Activated effector memory CD4-positive, alpha-beta T cell treated with anti-CD3 and anti-CD28 coated beads, Interleukin-2, amount 50 U/mL, for 16 hours (primary cell): ENCODE results near the gene ENPP7.

Experiments
- DNase-seq: peaks from one replicate; pipeline ENCODE4 v3.0.0-alpha.2; 2020

Gene ENPP7

DNA sequence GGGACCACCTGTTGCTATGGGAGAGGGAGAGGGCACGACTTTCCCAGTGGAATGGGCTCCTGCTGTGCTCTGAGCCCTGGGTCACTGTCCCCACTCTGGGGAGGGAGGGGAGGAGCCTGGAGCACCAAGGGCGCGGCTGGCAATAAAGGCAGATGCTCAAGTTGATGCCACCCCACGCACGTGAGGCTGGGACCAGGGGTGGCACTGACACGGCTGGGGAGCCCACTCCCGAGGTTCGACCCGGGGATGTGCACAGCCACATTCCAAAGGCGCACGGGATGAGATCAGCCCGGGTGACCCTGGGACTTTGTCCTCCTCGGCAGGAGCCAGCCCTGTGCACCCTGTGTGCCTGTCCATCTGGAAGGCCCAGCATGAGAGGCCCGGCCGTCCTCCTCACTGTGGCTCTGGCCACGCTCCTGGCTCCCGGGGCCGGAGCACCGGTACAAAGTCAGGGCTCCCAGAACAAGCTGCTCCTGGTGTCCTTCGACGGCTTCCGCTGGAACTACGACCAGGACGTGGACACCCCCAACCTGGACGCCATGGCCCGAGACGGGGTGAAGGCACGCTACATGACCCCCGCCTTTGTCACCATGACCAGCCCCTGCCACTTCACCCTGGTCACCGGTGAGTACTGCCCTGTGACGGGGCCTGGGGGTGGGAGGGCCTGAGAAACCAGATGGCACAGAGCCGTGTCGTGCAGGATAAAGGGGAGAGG, at the start of gene ENPP7:
Gene ENPP7 (plus strand): TSS at position 175 of the 715 bp plus-strand sequence. CDS start 197 bp downstream, at position 372.
- no peak for DNase-seq

DNA sequence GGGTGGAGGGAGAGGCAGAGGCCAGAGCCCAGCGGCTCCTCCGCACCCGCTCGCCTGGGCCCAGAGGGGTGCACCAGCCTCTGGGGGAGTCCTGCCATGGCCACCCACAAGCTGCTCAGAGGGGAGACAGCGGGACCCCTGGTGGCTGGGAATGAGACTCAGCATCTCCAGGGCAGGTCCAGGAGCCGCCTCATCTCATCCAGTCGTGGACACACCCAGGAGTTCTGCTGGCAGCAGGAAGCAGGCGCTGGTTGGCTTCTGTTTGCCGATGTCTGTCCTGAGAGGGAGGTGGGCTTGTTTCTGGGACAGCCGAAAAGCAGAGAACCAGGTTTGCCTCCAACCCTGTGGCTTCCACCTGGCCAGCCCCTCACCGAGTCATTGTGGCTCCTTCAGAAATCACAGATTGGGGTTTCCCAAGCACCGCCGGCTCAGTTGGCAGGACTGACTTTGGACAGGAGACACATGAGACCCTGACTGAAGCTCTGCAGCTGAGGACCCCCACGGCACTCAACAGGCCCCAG, 49.6 kb upstream of the ENPP7 start:
- DNase-seq: no peak

DNA sequence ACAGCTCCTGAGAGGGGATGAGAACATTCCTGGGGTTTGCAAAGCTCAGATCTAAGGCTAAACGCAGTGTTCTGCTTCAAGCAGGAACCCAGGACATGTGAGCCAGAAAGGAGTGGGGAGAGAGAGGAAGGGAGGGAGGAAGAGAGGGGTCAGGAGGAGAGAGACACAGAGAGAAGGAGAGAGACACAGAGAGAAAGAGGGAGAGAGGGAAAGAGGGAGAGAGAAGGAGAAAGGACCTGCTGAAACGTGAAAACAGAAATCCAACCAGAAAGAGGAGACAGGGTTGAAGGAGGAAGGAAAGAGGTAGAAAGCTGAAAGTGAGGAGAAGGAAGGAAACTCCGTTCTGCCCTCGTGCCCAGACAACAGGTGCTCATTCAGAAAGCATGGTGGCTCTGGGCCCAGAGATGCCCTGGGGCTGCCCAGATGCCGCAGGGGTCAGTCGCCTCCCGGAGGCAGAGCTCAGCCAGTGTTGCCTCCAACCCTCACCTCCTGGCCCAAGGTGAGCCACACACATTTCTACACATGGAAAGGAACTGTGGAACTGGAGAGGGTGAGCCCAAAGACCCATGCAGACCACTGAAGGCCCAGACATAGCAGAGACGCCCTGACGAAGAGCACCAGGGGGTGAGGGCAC, 49.0 kb upstream of the ENPP7 start:
- DNase-seq: no peak

DNA sequence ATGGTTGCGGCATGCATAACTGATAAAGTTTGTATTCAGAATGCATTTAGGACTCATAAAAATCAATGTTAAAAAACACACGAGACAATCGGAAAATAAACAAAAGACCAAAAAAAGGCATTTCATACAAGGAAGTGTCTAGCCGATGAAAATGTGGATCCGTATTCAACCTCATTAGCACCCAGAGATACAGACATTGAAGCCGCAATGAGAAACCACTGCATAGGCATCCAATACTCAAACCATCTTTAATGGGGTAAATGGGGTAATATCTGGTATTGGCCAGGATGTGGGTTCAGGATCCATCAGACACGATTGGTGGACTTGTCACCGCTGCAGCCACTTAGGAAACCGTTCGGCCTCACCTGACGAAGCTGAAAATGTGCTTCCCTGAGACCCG, 47.4 kb upstream of the ENPP7 start:
- no peak for DNase-seq

DNA sequence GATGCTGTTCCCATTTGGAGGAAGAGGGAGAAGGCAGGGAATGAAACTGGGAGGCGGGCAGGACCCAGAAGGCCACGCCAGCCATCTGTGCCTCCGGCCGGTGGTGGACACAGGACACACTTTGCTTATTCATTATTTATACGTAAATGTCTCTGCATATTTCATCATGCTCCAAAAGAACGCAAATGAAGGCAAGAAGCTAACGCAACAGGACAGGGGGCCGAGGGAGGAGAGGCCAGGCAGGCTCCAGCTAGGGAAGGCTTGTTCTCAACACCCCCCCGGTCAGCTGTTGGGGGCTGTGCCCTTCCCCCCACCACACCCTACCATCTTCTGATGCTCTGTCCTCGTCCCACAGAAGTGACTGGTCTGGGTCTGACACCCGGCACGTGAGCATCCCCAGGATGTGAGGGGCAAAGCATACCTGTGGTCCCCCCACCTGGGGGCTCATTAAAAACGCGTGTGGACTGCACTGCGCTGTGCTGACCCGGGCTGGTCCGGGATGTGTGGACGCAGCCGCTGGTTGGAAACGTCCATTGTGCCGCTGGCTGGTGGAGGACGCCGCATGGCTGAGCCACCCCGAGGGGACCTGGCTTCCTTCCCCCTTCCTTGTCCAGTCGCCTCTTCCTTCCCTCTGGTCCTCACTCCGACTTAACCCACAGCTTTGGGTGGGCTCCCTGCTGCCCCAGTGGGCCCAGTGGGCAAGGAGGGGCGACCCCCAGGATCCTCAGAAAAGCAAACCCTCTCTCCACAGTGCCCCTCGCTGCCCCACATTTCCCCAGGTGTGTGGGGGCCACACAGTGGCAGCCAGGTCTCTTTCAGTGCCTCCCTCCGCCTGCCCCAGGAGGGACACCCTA, 46.4 kb upstream of the ENPP7 start:
- no peak for DNase-seq

- DNase-seq: no peak
These were observed 45.6 kb upstream of the ENPP7 start for GRCh38 chr17:79685121-79685520.

DNA sequence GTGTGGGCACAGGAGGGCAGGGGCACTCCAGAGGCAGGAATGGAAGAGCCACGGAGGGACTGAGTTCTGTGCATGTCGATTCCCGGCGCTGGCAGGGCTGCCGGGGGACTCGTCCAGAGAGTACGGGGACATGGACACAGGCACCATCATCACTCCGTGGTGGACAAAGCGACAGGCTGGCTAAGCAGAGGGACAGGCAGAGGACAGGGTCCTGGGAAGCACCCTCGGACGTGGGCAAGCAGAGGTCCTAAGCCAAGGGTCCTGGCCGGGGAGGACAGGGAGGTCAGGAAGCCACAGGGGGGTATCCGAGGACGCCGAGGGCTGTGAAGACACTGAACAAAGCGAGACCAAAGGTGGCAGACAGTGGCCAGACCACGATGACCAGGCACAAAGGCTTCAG, 44.3 kb upstream of the ENPP7 start:
- DNase-seq: no peak

GRCh38 chr17:79690466-79690865, 40.3 kb upstream of the ENPP7 start:
- no peak for DNase-seq

- no peak for DNase-seq
These were observed 39.5 kb upstream of the ENPP7 start for GRCh38 chr17:79690988-79691836.

DNA sequence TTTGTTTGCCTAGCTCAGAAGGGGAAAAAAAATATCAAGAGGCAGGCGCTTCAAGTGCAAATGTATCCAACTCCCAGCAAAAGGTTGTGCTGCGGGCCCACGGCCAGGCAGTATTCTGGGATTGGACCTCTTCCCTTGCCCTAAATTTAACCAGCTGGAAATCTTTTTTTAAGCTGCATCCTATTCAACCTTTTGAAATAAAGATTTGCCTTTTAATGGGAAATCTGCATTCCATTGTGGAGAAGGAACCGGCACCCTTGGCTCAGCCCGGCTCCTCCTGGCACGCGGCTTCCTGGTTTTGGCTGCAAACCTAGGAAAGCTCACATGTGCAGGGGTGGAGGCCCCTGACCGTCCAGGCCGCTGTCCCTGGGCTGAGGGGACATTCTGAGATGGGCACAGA, 38.8 kb upstream of the ENPP7 start:
- DNase-seq: no peak

GRCh38 chr17:79693419-79693818, 37.3 kb upstream of the ENPP7 start:
- no peak for DNase-seq

DNA sequence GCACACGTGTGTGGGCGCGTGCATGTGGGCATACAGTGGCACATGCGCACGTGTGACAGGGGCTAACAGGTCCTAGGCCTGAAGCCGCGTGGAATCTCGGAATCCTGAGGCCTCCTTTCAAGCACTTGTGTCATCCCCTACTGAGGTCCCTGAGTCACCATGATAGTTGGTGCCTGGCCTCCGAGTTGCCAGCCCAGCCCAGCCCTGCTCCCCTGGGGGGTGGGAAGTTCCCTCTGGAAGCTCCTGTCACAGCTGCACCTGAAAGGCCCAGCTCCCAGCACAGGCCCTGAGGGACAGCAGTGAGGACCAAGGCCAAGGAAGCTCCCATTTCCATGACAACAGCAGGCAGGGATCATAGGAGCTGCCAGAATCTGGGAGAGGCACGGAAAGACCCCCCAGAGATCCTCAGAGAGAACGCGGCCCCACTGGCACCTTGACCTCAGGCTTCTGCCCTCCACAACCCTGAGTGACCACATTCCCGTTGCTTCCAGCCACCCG, 35.4 kb upstream of the ENPP7 start:
- DNase-seq: no peak

DNA sequence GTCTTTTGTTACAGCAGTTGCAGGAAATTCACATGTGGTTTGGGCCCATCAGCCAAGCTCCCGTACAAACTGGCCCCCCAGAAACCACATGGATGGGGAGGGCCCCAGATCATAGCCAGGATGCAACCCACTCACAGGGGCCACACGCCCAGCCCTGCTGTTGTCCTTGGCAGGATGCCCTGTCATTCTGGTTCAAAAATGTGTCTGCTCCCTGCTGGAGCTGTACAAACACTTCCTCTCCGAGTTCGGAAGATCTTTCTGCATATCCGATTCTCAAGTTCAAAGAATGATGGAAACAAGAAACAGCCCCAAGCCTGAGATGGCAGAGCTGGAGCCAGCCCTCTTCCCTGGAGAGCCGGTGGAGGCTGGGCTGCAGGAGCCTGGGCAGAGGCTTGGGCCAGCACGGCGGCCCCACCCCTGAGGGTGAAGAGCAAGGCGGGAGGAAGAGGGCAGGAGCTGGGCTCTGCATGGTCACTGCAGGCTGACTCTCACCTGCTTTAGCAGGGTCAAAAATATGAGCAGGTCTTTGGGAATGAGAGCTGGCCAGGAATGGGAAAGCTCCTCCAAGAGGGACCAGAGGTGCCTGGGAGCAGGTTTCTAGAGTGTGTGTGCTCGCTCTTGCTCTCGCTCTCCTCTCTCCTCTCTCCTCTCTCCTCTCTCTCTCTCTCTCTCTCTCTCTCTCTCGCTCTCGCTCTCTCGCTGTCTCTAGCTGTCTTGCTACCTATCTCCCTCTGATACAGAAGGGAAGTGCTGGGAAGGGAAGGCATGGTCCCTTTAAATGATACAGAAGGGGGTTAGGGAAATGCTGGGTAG, 34.7 kb upstream of the ENPP7 start:
- no peak for DNase-seq

DNA sequence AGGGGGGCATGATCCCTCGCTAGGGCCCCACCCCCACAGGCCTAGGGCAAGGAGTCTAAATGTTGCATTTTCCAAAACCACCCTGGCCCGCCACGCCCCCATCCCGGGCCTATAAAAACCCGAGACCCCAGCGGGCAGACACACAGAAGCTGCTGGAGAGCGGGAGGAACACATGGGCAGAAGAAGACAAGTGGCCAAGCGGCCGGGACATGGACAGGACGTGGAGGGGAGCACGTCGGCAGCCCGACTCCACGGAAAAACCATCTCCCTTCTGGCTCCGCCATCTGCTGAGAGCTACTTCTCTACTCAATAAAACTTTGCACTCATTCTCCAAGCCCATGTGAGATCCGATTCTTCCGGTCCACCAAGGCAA, 34.1 kb upstream of the ENPP7 start:
- DNase-seq: no peak

- no peak for DNase-seq
These were observed 32.4 kb upstream of the ENPP7 start for GRCh38 chr17:79698146-79698846.

DNA sequence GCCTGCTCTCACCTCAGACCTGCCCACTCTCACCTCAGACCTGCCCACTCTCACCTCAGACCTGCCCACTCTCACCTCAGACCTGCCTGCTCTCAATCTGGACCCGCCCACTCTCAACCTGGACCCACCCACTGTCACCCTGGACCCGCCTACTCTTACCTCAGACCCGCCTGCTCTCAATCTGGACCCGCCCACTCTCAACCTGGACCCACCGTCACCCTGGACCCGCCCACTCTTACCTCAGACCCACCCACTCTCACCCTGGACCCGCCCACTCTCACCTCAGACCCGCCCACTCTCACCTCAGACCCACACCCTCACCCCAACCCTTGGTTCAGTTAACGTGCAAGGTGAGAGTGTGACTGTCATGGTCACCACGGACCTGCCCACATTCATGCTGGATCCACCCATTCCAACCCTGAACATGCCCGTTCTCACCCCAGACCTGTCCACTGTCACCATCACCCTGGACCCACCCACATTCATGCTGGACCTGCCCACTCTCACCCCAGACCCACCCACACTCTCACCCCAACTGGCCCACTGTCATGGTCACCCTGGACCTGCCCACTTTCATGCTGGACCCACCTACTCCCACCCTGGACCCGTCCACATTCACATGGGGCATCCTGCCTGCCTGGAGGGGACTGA, 31.2 kb upstream of the ENPP7 start:
- DNase-seq: no peak

- DNase-seq: no peak
These were observed 30.2 kb upstream of the ENPP7 start for GRCh38 chr17:79700592-79700991.

- DNase-seq: no peak
These were observed 28.7 kb upstream of the ENPP7 start for GRCh38 chr17:79702034-79702433.

DNA sequence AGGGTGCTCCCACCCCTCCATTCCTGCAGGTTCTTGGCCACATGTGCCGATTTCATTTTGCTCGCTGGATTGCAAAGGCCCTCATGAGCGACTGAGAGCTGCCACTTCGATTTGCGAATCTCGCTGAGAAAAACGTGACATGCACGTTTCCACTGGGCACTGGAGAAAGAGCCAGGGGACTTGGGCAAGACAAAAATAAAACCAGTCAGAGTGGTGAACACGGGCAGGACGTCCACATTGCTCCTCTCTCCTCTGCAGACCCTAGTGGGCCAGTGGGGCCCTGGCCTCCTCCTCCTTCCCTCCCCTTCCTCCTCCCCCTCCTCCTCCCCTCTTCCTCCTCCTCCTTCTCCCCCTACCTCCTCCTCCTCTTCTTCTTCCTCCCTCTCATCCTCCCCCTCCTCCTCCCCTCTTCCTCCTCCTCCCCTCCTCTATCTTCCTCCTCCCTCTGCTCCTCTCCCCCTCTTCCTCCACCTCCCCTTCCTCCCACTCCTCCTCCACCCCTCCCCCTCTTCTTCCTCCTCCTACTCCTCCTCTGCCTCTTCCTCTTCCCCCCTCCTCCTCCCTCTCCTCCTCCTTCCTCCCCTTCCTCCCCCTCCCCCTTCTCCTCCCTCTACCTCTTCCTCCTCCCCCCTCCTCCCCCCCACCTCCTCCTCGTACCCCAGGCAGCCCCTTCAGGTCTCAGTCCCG, 28.1 kb upstream of the ENPP7 start:
- no peak for DNase-seq

DNA sequence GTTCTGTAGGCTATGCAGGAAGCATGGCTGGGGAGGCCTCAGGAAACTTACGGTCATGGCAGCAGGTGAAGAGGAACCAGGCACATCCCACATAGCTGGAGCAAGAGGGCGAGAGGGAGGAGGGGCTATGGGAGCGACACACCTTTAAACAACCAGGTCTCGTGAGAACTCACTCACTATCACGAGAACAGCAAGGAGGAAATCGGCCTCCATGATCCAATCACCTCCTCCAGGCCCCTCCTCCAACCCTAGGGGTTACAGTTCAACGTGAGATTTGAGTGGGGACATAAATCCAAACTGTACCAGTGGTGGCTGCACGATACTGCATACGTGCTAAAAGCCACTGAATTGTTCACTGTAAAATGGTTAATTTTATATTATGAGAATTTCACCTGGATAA, 26.1 kb upstream of the ENPP7 start:
- no peak for DNase-seq
